ENCODE results near the gene MCF2L. TPM values are rescaled to one million over a fixed set of nuclear protein-coding genes. Genes with fewer than 3 reads are reported as not detected.

MCF2L gene
- total and polyA plus RNA-seq, 10 of the 15 experiments (the other 5 are each of a cell fraction or from before 2014, with no cell fraction given) = 0.06 to 1.1 (median 0.21) TPM; not detected in 2

GRCh38 chr13:113142876-113143275 lies 173.9 kb downstream of the MCF2L start:
- in situ Hi-C loops (cut with MboI) = no loop called here
- Histone ChIP-seq H2AFZ (ENCODE audit: control insufficient read depth, low read depth, low read length) (no peak overlapping the region), H4K20me1 (ENCODE audit: control insufficient read depth, insufficient read depth) (no peaks in the 10 kb centered on the region), H3K36me3 (ENCODE audit: control insufficient read depth in 2 of 2, insufficient read depth in 2 of 2, low read length in 1 of 2) (no peaks in the 10 kb centered on the region), H3K27ac (ENCODE audit: control insufficient read depth, insufficient read depth) (no peak overlapping the region), H3K9ac (ENCODE audit: control insufficient read depth, insufficient read depth, low read length) (no peak overlapping the region), H3K4me2 (ENCODE audit: control insufficient read depth, insufficient read depth) (no peak overlapping the region), H3K27me3 (replicated peaks in 1 of 2; ENCODE audit: control insufficient read depth in 2 of 2, insufficient read depth in 2 of 2, low read length in 1 of 2) (no peaks in the 10 kb centered on the region; a peak in 1 of 4 replicates), H3K4me3 (no peak overlapping the region), H3K4me1 (ENCODE audit: control insufficient read depth, insufficient read depth, low read length) (no peaks in the 10 kb centered on the region), H3K9me3 (replicated peaks; ENCODE audit: control insufficient read depth, insufficient read depth, low read length) (no peaks in the 10 kb centered on the region; the same call in 2 of the 3 replicates), H3K79me2 (ENCODE audit: control insufficient read depth, insufficient read depth, low read length) (no peaks in the 10 kb centered on the region)
- no TSS peak for BruUV-seq (replicated peaks)
- RAD21 ChIA-PET (ENCODE audit: unreplicated experiment) = no interaction called here
- POLR2A ChIA-PET = no interaction called here
- ATAC-seq (no peak), DNase-seq (ENCODE audit: low read depth, low spot score) (no peak), FAIRE-seq (no peak)
- CTCF ChIA-PET = interaction anchor here (0.6 to 0.7 kb wide), 2 partner anchors 84 to 253 kb away, joined by 3 read pairs; no protein-coding TSS in a partner anchor
- TF ChIP-seq KDM1A (IDR thresholded peaks at IDR 0.05; ENCODE audit: borderline replicate concordance) (no peak), HDAC2 (IDR thresholded peaks at IDR 0.05) (no peak), NBN (IDR thresholded peaks at IDR 0.05) (no peak), GATAD2B (conservative IDR thresholded peaks at IDR 0.05; ENCODE audit: low read depth) (no peak), RB1 (IDR thresholded peaks at IDR 0.05; ENCODE audit: borderline replicate concordance) (no peak), PAX8 (IDR thresholded peaks at IDR 0.05) (no peak), PML (IDR thresholded peaks at IDR 0.05; ENCODE audit: low read length) (no peak), FOS (IDR thresholded peaks at IDR 0.05; ENCODE audit: borderline replicate concordance, extremely low read depth, insufficient read length) (no peak)
- TF ChIP-seq, protein P1, sequence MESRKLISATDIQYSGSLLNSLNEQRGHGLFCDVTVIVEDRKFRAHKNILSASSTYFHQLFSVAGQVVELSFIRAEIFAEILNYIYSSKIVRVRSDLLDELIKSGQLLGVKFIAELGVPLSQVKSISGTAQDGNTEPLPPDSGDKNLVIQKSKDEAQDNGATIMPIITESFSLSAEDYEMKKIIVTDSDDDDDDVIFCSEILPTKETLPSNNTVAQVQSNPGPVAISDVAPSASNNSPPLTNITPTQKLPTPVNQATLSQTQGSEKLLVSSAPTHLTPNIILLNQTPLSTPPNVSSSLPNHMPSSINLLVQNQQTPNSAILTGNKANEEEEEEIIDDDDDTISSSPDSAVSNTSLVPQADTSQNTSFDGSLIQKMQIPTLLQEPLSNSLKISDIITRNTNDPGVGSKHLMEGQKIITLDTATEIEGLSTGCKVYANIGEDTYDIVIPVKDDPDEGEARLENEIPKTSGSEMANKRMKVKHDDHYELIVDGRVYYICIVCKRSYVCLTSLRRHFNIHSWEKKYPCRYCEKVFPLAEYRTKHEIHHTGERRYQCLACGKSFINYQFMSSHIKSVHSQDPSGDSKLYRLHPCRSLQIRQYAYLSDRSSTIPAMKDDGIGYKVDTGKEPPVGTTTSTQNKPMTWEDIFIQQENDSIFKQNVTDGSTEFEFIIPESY (IDR thresholded peaks at IDR 0.05) = no peak
- SMC1A ChIA-PET (ENCODE audit: uncharacterized antibody, unreplicated experiment) = no interaction called here
- WGBS (ENCODE audit: insufficient coverage, insufficient replicate concordance, low lambda C conversion rate, missing lambda C conversion rate) = 66% methylated on average over 7 of the region's 7 CpGs
- intact Hi-C loops (cut with micrococcal nuclease; ENCODE audit: unreplicated experiment) = no loop called here
